Panc1 (cell line): ENCODE results near the gene MAP4K4. TPM values are rescaled to one million over a fixed set of nuclear protein-coding genes. Genes with fewer than 3 reads are reported as not detected.

ENCODE experiments used
- ATAC-seq: fragments of 200-7000 bp; cut with Tn5 transposase; 2 replicates; pipeline ENCODE4 v1.9.1; 2020; ENCODE audit warnings: mild to moderate bottlenecking, moderate library complexity
- BruUV-seq: library from RNA; stranded (reverse); fragments of 400-500 nt; replicated peaks from 2 replicates; lab custom pipeline; 2021; lab: Mats Ljungman, UMichigan
- CTCF ChIA-PET: fragments of 300-600 bp; sonication (Branson Sonifier 250); formaldehyde crosslinking; loops from one replicate; lab custom pipeline; 2022; ENCODE audit warnings: antibody characterized with exemption; lab: Charles Lee
- POLR2A ChIA-PET: fragments of 300-600 bp; sonication (Branson Sonifier 250); formaldehyde crosslinking; loops from one replicate; lab custom pipeline; 2022; ENCODE audit warnings: antibody characterized with exemption; lab: Charles Lee
- DNase-seq: peaks from one replicate; pipeline ENCODE4 v3.0.0-alpha.2; 2010; ENCODE audit warnings: low read depth, low spot score
- H3K27ac ChIP-seq: 2 replicates; pipeline ENCODE4 v1.5.1; 2011; ENCODE audit warnings: mild to moderate bottlenecking, low read length, inconsistent platforms
- H3K27me3 ChIP-seq: fragments of 200-500 bp; sonication (Bioruptor generic); 2 replicates; pipeline ENCODE4 v1.6.0; 2014; ENCODE audit warnings: low read length, inconsistent platforms; ENCODE audit not compliant: control insufficient read depth, insufficient read depth
- H3K36me3 ChIP-seq: fragments of 200-500 bp; sonication (Bioruptor generic); 2 replicates; pipeline ENCODE4 v1.5.1; 2014; ENCODE audit warnings: inconsistent platforms, mild to moderate bottlenecking, low read length, moderate library complexity; ENCODE audit not compliant: control insufficient read depth, insufficient read depth
- H3K4me1 ChIP-seq: 2 replicates; pipeline ENCODE4 v1.5.1; 2011; ENCODE audit warnings: inconsistent platforms, mild to moderate bottlenecking, low read length, moderate library complexity; ENCODE audit not compliant: control insufficient read depth, insufficient read depth
- H3K4me3 ChIP-seq, 2 experiments: 2 replicates each; pipeline ENCODE4 v1.5.1; 2011 to 2012; ENCODE audit warnings: low read depth in 2 of 2, low read length in 2 of 2, mild to moderate bottlenecking in 2 of 2, inconsistent platforms in 1 of 2, moderate library complexity in 1 of 2
- H3K9me3 ChIP-seq: fragments of 200-500 bp; sonication (Bioruptor generic); 2 replicates; pipeline ENCODE4 v1.5.1; 2014; ENCODE audit warnings: low read depth, mild to moderate bottlenecking, inconsistent platforms, low read length, moderate library complexity; ENCODE audit not compliant: control insufficient read depth, insufficient read depth
- CTCF ChIP-seq: fragments of 450-650 bp; IDR thresholded peaks from 2 replicates; pipeline ENCODE4 v1.5.1; 2017; ENCODE audit warnings: mild to moderate bottlenecking
- POLR2AphosphoS5 ChIP-seq: IDR thresholded peaks from 2 replicates; pipeline ENCODE4 v1.6.1; 2012; ENCODE audit warnings: mild to moderate bottlenecking, low read depth, low read length, moderate library complexity
- REST ChIP-seq, 2 experiments: IDR thresholded peaks; 2 replicates each; pipeline ENCODE4 v1.6.1; 2011 to 2012; ENCODE audit warnings: low read depth in 2 of 2, control low read depth in 1 of 2, low read length in 1 of 2, mild to moderate bottlenecking in 1 of 2, moderate library complexity in 1 of 2; ENCODE audit not compliant: insufficient read depth in 1 of 2
- SIN3A ChIP-seq: IDR thresholded peaks from 2 replicates; pipeline ENCODE4 v1.6.1; 2012; ENCODE audit warnings: low read depth, mild to moderate bottlenecking, low read length, moderate library complexity, borderline replicate concordance; ENCODE audit not compliant: insufficient read depth
- TCF7L2 ChIP-seq: IDR thresholded peaks from 2 replicates; pipeline ENCODE4 v1.6.1; 2011; ENCODE audit warnings: mild to moderate bottlenecking, low read depth, low read length, inconsistent platforms
- in situ Hi-C: cut with HindIII; loops from 2 replicates; pipeline ENCODE4 v1.10.0; 2016; ENCODE audit warnings: low sequenced_read_pairs, low pct_unique_long_range_greater_than_20kb
- intact Hi-C: fragments of 100-400 bp; cut with micrococcal nuclease; formaldehyde crosslinking; loops from one replicate; pipeline ENCODE4 v1.10.0; 2022; ENCODE audit not compliant: unreplicated experiment
- total RNA-seq: library from RNA; stranded (reverse); gene quantifications from one replicate; pipeline ENCODE4 v1.2.1, GENCODE V29; 2021; ENCODE audit not compliant: unreplicated experiment

Gene MAP4K4
- total RNA-seq, 1 experiment from 2014 or later = 68.5 TPM

- intact Hi-C loops = no loop called here
- H3K27me3 ChIP-seq = no peaks in the 10 kb centered on the region
- TF ChIP-seq SIN3A (no peak), CTCF (no peak), POLR2AphosphoS5 (no peak), REST (IDR thresholded peaks at IDR 0.05; ENCODE audit: insufficient read depth in 1 of 2, low read depth in 2 of 2, low read length in 1 of 2) (no peak)
- no peak overlapping the region for H3K4me3 ChIP-seq
- ChIA-PET POLR2A (no interaction called here), CTCF (no interaction called here)
- H3K4me1 ChIP-seq = no peaks in the 10 kb centered on the region
- H3K9me3 ChIP-seq = peaks cover 5% of the 10 kb centered on the region; the same call in 1 of the 2 replicates
- no TSS peak for BruUV-seq
- H3K36me3 ChIP-seq = no peaks in the 10 kb centered on the region
- ATAC-seq (no peak), DNase-seq (no peak)
- in situ Hi-C loops = no loop called here
- no peak overlapping the region for H3K27ac ChIP-seq
Observed at GRCh38 chr2:101673920-101674319, 23.6 kb upstream of the MAP4K4 start.

GRCh38 chr2:101675512-101675911, 22.0 kb upstream of the MAP4K4 start:
- ChIA-PET CTCF (no interaction called here), POLR2A (no interaction called here)
- ATAC-seq (no peak), DNase-seq (no peak)
- intact Hi-C loops = no loop called here
- in situ Hi-C loops = no loop called here
- no peak overlapping the region for H3K4me3 ChIP-seq
- no peaks in the 10 kb centered on the region for H3K27me3 ChIP-seq
- H3K36me3 ChIP-seq = no peaks in the 10 kb centered on the region
- peaks cover 5% of the 10 kb centered on the region; the same call in 1 of the 2 replicates for H3K9me3 ChIP-seq
- H3K27ac ChIP-seq = no peak overlapping the region
- BruUV-seq = no TSS peak
- TF ChIP-seq TCF7L2 (no peak), SIN3A (no peak), CTCF (no peak), POLR2AphosphoS5 (no peak), REST (IDR thresholded peaks at IDR 0.05; ENCODE audit: insufficient read depth in 1 of 2, low read depth in 2 of 2, low read length in 1 of 2) (no peak)
- no peaks in the 10 kb centered on the region for H3K4me1 ChIP-seq
